HepG2 (cell line): ENCODE data around the gene CCDC34. TPM values are rescaled to one million over a fixed set of nuclear protein-coding genes. Genes with fewer than 3 reads are reported as not detected.

ENCODE experiments used
- DPF2 ChIP-seq: sonication (generic); formaldehyde crosslinking; IDR thresholded peaks from 2 replicates; pipeline ENCODE4 v1.4.0; 2020; ENCODE audit warnings: mild to moderate bottlenecking, low read depth, missing genetic modification reagents, borderline replicate concordance
- FLYWCH1 ChIP-seq: sonication (generic); formaldehyde crosslinking; IDR thresholded peaks from 2 replicates; pipeline ENCODE4 v1.8.1; 2023; ENCODE audit warnings: mild to moderate bottlenecking, missing genetic modification reagents
- FOSL1 ChIP-seq: sonication (generic); formaldehyde crosslinking; IDR thresholded peaks from 2 replicates; pipeline ENCODE4 v1.9.0; 2021; ENCODE audit warnings: missing genetic modification reagents, borderline replicate concordance
- FOXC1 ChIP-seq: sonication (generic); formaldehyde crosslinking; IDR thresholded peaks from 2 replicates; pipeline ENCODE4 v1.8.0; 2022; ENCODE audit warnings: mild to moderate bottlenecking, missing genetic modification reagents, borderline replicate concordance
- MATR3 ChIP-seq: sonication (generic); formaldehyde crosslinking; IDR thresholded peaks from 2 replicates; pipeline ENCODE4 v1.4.0; 2020; ENCODE audit warnings: missing genetic modification reagents
- RBAK ChIP-seq: sonication (generic); formaldehyde crosslinking; IDR thresholded peaks from 2 replicates; pipeline ENCODE4 v1.5.1; 2020; ENCODE audit warnings: mild to moderate bottlenecking, missing genetic modification reagents
- SP2 ChIP-seq: sonication (generic); formaldehyde crosslinking; IDR thresholded peaks from 2 replicates; pipeline ENCODE4 v1.5.1; 2020; ENCODE audit warnings: mild to moderate bottlenecking, missing genetic modification reagents
- YEATS4 ChIP-seq: sonication (generic); formaldehyde crosslinking; IDR thresholded peaks from 2 replicates; pipeline ENCODE4 v1.4.0; 2020; ENCODE audit warnings: missing genetic modification reagents, borderline replicate concordance
- ZFP36L1 ChIP-seq: sonication (generic); formaldehyde crosslinking; IDR thresholded peaks from 2 replicates; pipeline ENCODE4 v1.8.0; 2022; ENCODE audit warnings: mild to moderate bottlenecking, missing genetic modification reagents, moderate library complexity
- ZNF460 ChIP-seq: sonication (generic); formaldehyde crosslinking; IDR thresholded peaks from 2 replicates; pipeline ENCODE4 v1.5.1; 2020; ENCODE audit warnings: missing genetic modification reagents, mild to moderate bottlenecking, borderline replicate concordance
- ZNF512B ChIP-seq: sonication (generic); formaldehyde crosslinking; IDR thresholded peaks from 2 replicates; pipeline ENCODE4 v1.5.1; 2020; ENCODE audit warnings: missing genetic modification reagents, mild to moderate bottlenecking, borderline replicate concordance
- ZNF513 ChIP-seq: sonication (generic); formaldehyde crosslinking; conservative IDR thresholded peaks from 2 replicates; pipeline ENCODE4 v1.5.0; 2020; ENCODE audit warnings: missing genetic modification reagents
- ZNF576 ChIP-seq: sonication (generic); formaldehyde crosslinking; IDR thresholded peaks from 2 replicates; pipeline ENCODE4 v1.4.0; 2020; ENCODE audit warnings: mild to moderate bottlenecking, missing genetic modification reagents
- ZNF766 ChIP-seq: sonication (generic); formaldehyde crosslinking; IDR thresholded peaks from 2 replicates; pipeline ENCODE4 v1.5.0; 2020; ENCODE audit warnings: missing genetic modification reagents, borderline replicate concordance
- polyA plus RNA-seq, 8 experiments: library from polyadenylated mRNA; depleted of rRNA in 3 of 8; stranded (reverse) in 7 of 8; unstranded in 1 of 8; fragments of >200 nt; fragmentation: Illumina TruSeq in 4 of 8; extraction: Trizol in 4 of 8; gene quantifications; 2 replicates each; pipeline versions ENCODE4 v1.2.1 to v1.2.3, GENCODE V29; 2011 to 2016; ENCODE audit warnings: low read depth in 4 of 8, missing spikeins in 1 of 8, mixed read lengths in 1 of 8; ENCODE audit not compliant: insufficient read depth in 1 of 8
- total RNA-seq, 5 experiments: library from RNA; depleted of rRNA; stranded (reverse); fragments of >200 nt; fragmentation: Illumina TruSeq; extraction: Trizol; gene quantifications; 2 replicates each; pipeline ENCODE4 v1.2.3, GENCODE V29; 2016; ENCODE audit warnings: low read depth in 1 of 5
- TF ChIP-seq, protein P1 (sequence below): fragments of 450-650 bp; IDR thresholded peaks from 2 replicates; pipeline ENCODE4 v1.6.1; 2017
- TF ChIP-seq, protein P2 (sequence below): sonication (generic); formaldehyde crosslinking; IDR thresholded peaks from 2 replicates; pipeline ENCODE4 v1.9.0; 2022; ENCODE audit warnings: low read depth, missing genetic modification reagents
- TF ChIP-seq, protein P3 (sequence below): sonication (generic); formaldehyde crosslinking; conservative IDR thresholded peaks from 2 replicates; pipeline ENCODE4 v1.8.1; 2023; ENCODE audit warnings: missing genetic modification reagents

Gene CCDC34
- total and polyA plus RNA-seq, 2 of the 13 experiments (the other 11 are each of a cell fraction or from before 2014, with no cell fraction given), result 7.6 to 34.3 TPM

- TF ChIP-seq ZNF512B (no peak), MATR3 (CRISPR knock-in tag) (no peak), FLYWCH1 (no peak), ZFP36L1 (CRISPR knock-in tag) (no peak), ZNF513 (CRISPR knock-in tag) (no peak), ZNF766 (no peak), RBAK (CRISPR knock-in tag) (no peak), ZNF460 (CRISPR knock-in tag) (no peak), DPF2 (CRISPR knock-in tag) (peak; percentile 39; the same call in 1 of the 2 replicates), ZNF576 (CRISPR knock-in tag) (no peak), YEATS4 (no peak), FOSL1 (CRISPR knock-in tag) (no peak), SP2 (CRISPR knock-in tag) (no peak), FOXC1 (CRISPR knock-in tag) (no peak)
- TF ChIP-seq, protein P1, sequence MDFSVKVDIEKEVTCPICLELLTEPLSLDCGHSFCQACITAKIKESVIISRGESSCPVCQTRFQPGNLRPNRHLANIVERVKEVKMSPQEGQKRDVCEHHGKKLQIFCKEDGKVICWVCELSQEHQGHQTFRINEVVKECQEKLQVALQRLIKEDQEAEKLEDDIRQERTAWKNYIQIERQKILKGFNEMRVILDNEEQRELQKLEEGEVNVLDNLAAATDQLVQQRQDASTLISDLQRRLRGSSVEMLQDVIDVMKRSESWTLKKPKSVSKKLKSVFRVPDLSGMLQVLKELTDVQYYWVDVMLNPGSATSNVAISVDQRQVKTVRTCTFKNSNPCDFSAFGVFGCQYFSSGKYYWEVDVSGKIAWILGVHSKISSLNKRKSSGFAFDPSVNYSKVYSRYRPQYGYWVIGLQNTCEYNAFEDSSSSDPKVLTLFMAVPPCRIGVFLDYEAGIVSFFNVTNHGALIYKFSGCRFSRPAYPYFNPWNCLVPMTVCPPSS, result no peak
- TF ChIP-seq, protein P2, sequence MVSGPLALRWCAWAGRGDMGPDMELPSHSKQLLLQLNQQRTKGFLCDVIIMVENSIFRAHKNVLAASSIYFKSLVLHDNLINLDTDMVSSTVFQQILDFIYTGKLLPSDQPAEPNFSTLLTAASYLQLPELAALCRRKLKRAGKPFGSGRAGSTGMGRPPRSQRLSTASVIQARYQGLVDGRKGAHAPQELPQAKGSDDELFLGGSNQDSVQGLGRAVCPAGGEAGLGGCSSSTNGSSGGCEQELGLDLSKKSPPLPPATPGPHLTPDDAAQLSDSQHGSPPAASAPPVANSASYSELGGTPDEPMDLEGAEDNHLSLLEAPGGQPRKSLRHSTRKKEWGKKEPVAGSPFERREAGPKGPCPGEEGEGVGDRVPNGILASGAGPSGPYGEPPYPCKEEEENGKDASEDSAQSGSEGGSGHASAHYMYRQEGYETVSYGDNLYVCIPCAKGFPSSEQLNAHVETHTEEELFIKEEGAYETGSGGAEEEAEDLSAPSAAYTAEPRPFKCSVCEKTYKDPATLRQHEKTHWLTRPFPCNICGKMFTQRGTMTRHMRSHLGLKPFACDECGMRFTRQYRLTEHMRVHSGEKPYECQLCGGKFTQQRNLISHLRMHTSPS (CRISPR knock-in tag), result no peak
- TF ChIP-seq, protein P3, sequence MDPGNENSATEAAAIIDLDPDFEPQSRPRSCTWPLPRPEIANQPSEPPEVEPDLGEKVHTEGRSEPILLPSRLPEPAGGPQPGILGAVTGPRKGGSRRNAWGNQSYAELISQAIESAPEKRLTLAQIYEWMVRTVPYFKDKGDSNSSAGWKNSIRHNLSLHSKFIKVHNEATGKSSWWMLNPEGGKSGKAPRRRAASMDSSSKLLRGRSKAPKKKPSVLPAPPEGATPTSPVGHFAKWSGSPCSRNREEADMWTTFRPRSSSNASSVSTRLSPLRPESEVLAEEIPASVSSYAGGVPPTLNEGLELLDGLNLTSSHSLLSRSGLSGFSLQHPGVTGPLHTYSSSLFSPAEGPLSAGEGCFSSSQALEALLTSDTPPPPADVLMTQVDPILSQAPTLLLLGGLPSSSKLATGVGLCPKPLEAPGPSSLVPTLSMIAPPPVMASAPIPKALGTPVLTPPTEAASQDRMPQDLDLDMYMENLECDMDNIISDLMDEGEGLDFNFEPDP (CRISPR knock-in tag), result no peak
Observed at GRCh38 chr11:27395556-27396258, 32.7 kb upstream of the CCDC34 start (continued).
